PC-9 (cell line): ENCODE measurements around the gene CTBS. TPM values are rescaled to one million over a fixed set of nuclear protein-coding genes. Genes with fewer than 3 reads are reported as not detected.

Experiments used
- BruUV-seq: library from RNA; stranded (reverse); fragments of 400-500 nt; replicated peaks from 2 replicates; lab custom pipeline; 2021; lab: Mats Ljungman, UMichigan
- CTCF ChIA-PET: fragments of 300-600 bp; sonication (Branson Sonifier 250); formaldehyde crosslinking; loops from one replicate; lab custom pipeline; 2022; ENCODE audit warnings: antibody characterized with exemption; lab: Charles Lee
- POLR2A ChIA-PET: fragments of 300-600 bp; sonication (Branson Sonifier 250); formaldehyde crosslinking; loops from one replicate; lab custom pipeline; 2022; ENCODE audit warnings: antibody characterized with exemption; ENCODE audit not compliant: unreplicated experiment; lab: Charles Lee
- DNase-seq, 2 experiments: peaks; one replicate each; pipeline versions ENCODE4 v3.0.0 to v3.0.0-alpha.2; 2015 to 2022; ENCODE audit warnings: mixed read lengths in 1 of 2
- H2AFZ ChIP-seq: fragments of 200-600 bp; sonication (generic); 2 replicates; pipeline ENCODE4 v1.8.1; 2017; ENCODE audit warnings: antibody characterized with exemption
- H3F3A ChIP-seq: fragments of 200-600 bp; sonication (generic); 2 replicates; pipeline ENCODE4 v1.8.1; 2017; ENCODE audit warnings: antibody characterized with exemption, mild to moderate bottlenecking, low read depth; ENCODE audit not compliant: insufficient read depth
- H3K27ac ChIP-seq: fragments of 200-600 bp; sonication (generic); 2 replicates; pipeline ENCODE4 v1.6.1; 2016; ENCODE audit warnings: mixed run types
- H3K27me3 ChIP-seq: fragments of 200-600 bp; sonication (generic); 2 replicates; pipeline ENCODE4 v1.6.1; 2016; ENCODE audit warnings: low read depth, mixed run types; ENCODE audit not compliant: insufficient read depth
- H3K36me3 ChIP-seq: fragments of 200-600 bp; sonication (generic); 2 replicates; pipeline ENCODE4 v1.6.1; 2016; ENCODE audit warnings: low read depth, mixed run types
- H3K4me1 ChIP-seq: fragments of 200-600 bp; sonication (generic); replicated peaks from 2 replicates; pipeline ENCODE4 v1.6.1; 2016; ENCODE audit warnings: mixed run types; ENCODE audit not compliant: insufficient read depth
- H3K4me2 ChIP-seq: fragments of 200-600 bp; sonication (generic); 2 replicates; pipeline ENCODE4 v1.6.1; 2017; ENCODE audit warnings: mixed run types
- H3K4me3 ChIP-seq: fragments of 200-600 bp; sonication (generic); 2 replicates; pipeline ENCODE4 v1.6.1; 2016; ENCODE audit warnings: mixed run types
- H3K79me2 ChIP-seq: fragments of 200-600 bp; sonication (generic); 2 replicates; pipeline ENCODE4 v1.6.1; 2017; ENCODE audit warnings: low read depth, mixed run types
- H3K9me2 ChIP-seq: fragments of 200-600 bp; sonication (generic); 2 replicates; pipeline ENCODE4 v1.8.1; 2017; ENCODE audit warnings: mild to moderate bottlenecking; ENCODE audit not compliant: insufficient read depth
- H3K9me3 ChIP-seq: fragments of 200-600 bp; sonication (generic); 2 replicates; pipeline ENCODE4 v1.8.1; 2016; ENCODE audit warnings: low read depth; ENCODE audit not compliant: insufficient read depth
- H4K20me1 ChIP-seq: fragments of 200-600 bp; sonication (generic); 2 replicates; pipeline ENCODE4 v1.8.1; 2017; ENCODE audit not compliant: insufficient read depth
- EZH2 ChIP-seq: fragments of 200-600 bp; sonication (generic); IDR thresholded peaks from 2 replicates; pipeline ENCODE4 v1.8.0; 2017; ENCODE audit warnings: antibody characterized with exemption, low read depth
- intact Hi-C: fragments of 100-400 bp; cut with micrococcal nuclease; formaldehyde crosslinking; loops from one replicate; pipeline ENCODE4 v1.10.0; 2022; ENCODE audit not compliant: unreplicated experiment
- total RNA-seq: library from RNA; stranded (reverse); gene quantifications from 2 replicates; pipeline ENCODE4 v1.2.3, GENCODE V29; 2021
- TF ChIP-seq, protein P1 (sequence below): fragments of 200-600 bp; sonication (generic); conservative IDR thresholded peaks from 2 replicates; pipeline ENCODE4 v1.6.1; 2017; ENCODE audit warnings: mixed run types, antibody characterized with exemption, mild to moderate bottlenecking, moderate library complexity

The CTBS gene
- total RNA-seq, 1 experiment from 2014 or later, result 20.2 TPM

DNA sequence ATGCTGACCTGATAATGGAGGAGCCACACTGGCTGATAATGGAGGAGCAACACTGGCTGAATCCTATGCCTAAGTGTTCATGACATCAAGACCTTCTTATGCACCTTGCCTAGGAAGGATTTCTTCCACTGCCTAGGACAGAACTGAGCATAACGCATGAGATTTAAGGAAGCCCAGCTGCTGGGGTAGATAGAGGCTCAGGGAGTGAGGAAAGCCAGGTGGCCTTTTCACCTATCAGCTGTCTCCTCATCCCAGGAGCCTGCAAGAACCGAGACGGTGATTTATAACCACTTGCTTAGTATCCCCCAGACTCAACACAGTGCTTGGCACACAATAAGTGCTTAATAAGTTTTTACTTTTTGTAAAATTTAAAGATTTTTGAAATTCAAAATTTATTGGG lies 7.4 kb upstream of the CTBS start:
- intact Hi-C loops, result no loop called here
- TF ChIP-seq, protein P1, sequence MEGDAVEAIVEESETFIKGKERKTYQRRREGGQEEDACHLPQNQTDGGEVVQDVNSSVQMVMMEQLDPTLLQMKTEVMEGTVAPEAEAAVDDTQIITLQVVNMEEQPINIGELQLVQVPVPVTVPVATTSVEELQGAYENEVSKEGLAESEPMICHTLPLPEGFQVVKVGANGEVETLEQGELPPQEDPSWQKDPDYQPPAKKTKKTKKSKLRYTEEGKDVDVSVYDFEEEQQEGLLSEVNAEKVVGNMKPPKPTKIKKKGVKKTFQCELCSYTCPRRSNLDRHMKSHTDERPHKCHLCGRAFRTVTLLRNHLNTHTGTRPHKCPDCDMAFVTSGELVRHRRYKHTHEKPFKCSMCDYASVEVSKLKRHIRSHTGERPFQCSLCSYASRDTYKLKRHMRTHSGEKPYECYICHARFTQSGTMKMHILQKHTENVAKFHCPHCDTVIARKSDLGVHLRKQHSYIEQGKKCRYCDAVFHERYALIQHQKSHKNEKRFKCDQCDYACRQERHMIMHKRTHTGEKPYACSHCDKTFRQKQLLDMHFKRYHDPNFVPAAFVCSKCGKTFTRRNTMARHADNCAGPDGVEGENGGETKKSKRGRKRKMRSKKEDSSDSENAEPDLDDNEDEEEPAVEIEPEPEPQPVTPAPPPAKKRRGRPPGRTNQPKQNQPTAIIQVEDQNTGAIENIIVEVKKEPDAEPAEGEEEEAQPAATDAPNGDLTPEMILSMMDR, result no peak
- TF ChIP-seq EZH2, result no peak

DNA sequence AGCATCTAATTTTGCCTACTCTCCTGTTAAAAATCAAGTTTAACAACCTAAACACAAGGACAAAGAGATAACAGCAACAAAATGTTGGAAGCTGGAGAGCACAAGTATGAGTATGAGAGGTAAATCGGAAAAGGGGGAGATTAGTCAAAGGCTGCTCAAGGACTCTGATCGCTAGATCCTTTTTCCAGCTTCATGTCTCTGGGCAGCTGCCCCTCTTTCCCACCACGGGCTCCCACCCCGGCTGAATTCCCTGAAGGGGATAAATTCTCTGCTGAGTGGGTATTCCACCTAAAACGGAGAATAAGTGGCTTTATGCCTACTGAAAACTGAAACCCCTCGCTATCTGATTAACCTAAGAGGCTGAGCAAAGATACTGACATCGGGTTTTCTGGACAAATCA lies 696 bp upstream of the CTBS start:
- intact Hi-C loops, result loop anchor here (10.0 kb wide), 1 partner anchor 60 kb away; no protein-coding TSS in a partner anchor
- Histone ChIP-seq H2AFZ (peak overlapping the region; percentile 82), H3K9me2 (no peaks in the 10 kb centered on the region), H3K27ac (no peak overlapping the region), H4K20me1 (no peaks in the 10 kb centered on the region), H3K36me3 (peaks cover 5% of the 10 kb centered on the region), H3K9me3 (no peaks in the 10 kb centered on the region), H3K27me3 (no peaks in the 10 kb centered on the region), H3K4me2 (peak overlapping the region; percentile 81), H3K4me3 (peak overlapping the region; percentile 89), H3F3A (peaks cover 11% of the 10 kb centered on the region; the same call in 1 of the 2 replicates), H3K4me1 (peaks cover 26% of the 10 kb centered on the region), H3K79me2 (peaks cover 26% of the 10 kb centered on the region; the same call in 1 of the 2 replicates)
- BruUV-seq, result TSS peak; percentile 67
- ChIA-PET CTCF (interaction anchor here (0.6 kb wide), 1 partner anchor 30 kb away, joined by 4 read pairs; no protein-coding TSS in a partner anchor), POLR2A (no interaction called here)
- TF ChIP-seq, protein P1, result no peak
- no peak for TF ChIP-seq EZH2
- no peak for DNase-seq

More for the DNA sequence above, 7.4 kb upstream of the CTBS start:
- DNase-seq, result no peak
- CTCF ChIA-PET, result no interaction called here
- Histone ChIP-seq H3K9me2 (no peaks in the 10 kb centered on the region), H3K79me2 (no peaks in the 10 kb centered on the region), H3K9me3 (no peaks in the 10 kb centered on the region), H2AFZ (no peak overlapping the region), H3K4me1 (peaks cover 8% of the 10 kb centered on the region; the same call in 1 of the 2 replicates), H3K27ac (no peak overlapping the region), H3K4me2 (no peak overlapping the region), H3K36me3 (no peaks in the 10 kb centered on the region), H3K4me3 (no peak overlapping the region), H4K20me1 (no peaks in the 10 kb centered on the region), H3K27me3 (no peaks in the 10 kb centered on the region), H3F3A (no peaks in the 10 kb centered on the region; the same call in 1 of the 2 replicates)
- POLR2A ChIA-PET, result no interaction called here
- no TSS peak for BruUV-seq

DNA sequence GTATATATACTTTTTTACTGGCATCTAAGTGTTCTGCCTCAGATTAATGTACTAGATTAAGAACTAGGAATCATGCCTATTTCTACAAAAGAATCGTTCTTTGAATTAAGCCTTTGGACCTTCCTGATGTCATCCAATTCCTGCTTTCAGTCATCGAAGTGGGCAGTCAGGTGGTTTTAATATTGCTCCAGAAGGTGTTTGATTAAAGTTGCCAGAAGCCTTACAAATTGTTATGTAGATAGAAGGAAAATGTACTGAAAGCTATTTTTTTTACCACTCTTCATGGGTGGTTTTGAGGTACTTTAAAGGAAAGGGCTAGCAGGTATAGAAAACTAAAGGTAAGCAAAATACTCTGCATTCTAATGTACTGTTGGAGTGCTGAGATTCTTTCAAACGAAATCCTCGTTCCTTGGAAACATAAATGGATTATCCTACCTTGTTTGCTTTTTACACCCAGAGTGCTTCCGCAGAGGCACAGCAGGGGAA lies 716 bp downstream of the CTBS start:
- peaks cover 26% of the 10 kb centered on the region; the same call in 1 of the 2 replicates for H3K79me2 ChIP-seq
- peaks cover 11% of the 10 kb centered on the region for H3K36me3 ChIP-seq
- DNase-seq, result no peak
- H3K27ac ChIP-seq, result peak overlapping the region; percentile 94
- H2AFZ ChIP-seq, result peak overlapping the region; percentile 89
- H3F3A ChIP-seq, result peaks cover 11% of the 10 kb centered on the region; the same call in 1 of the 2 replicates
- TSS peak; percentile 68 for BruUV-seq
- intact Hi-C loops, result loop anchor here (1.0 to 10.0 kb wide), 2 partner anchors 61 to 67 kb away; partner anchors contain the start of genes GNG5 and SPATA1
- peak overlapping the region; percentile 89 for H3K4me3 ChIP-seq
- CTCF ChIA-PET, result no interaction called here
- H3K4me1 ChIP-seq, result peaks cover 26% of the 10 kb centered on the region
- peak overlapping the region; percentile 90 for H3K4me2 ChIP-seq
- H3K9me3 ChIP-seq, result no peaks in the 10 kb centered on the region
- no peaks in the 10 kb centered on the region for H3K27me3 ChIP-seq
- no peaks in the 10 kb centered on the region for H3K9me2 ChIP-seq
- no peak for TF ChIP-seq EZH2
- POLR2A ChIA-PET, result interaction anchor here (0.5 to 0.9 kb wide), 7 partner anchors 8 to 1039 kb away, joined by 3 to 14 read pairs (median 4); partner anchors contain the start of genes GNG5, RPF1 and SPATA1
- no peaks in the 10 kb centered on the region for H4K20me1 ChIP-seq
